HPDE6-E6E7 (cell line): Measurements from ENCODE around the gene NR2F6.

Experiments
- DNase-seq: peaks from one replicate; pipeline ENCODE4 v3.0.0; 2011; ENCODE audit warnings: missing footprints; ENCODE audit errors: extremely low spot score

The NR2F6 gene

GRCh38 chr19:17263712-17264640 is 18.3 kb upstream of the NR2F6 start:
- no peak for DNase-seq

DNA sequence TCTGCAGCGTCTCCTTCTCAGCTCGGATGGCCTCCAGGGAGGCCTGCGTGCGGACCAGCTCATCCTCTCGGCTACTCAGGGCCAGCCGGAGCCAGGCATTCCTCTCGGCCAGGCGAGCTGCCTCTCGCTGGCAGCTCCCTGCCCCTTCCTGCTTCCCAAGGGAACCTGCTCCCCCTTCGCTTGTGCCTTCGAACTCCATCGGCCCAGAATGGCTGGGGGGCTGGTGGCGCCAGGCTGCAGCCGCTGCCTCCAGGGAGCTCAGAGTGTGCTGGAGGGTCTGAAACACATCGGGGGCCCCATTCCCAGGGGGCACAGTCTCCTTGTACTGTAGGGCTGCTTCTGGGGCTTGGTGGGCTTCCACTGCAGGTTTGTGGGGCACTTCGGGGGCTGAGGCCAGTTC is 16.8 kb upstream of the NR2F6 start:
- DNase-seq: no peak

DNA sequence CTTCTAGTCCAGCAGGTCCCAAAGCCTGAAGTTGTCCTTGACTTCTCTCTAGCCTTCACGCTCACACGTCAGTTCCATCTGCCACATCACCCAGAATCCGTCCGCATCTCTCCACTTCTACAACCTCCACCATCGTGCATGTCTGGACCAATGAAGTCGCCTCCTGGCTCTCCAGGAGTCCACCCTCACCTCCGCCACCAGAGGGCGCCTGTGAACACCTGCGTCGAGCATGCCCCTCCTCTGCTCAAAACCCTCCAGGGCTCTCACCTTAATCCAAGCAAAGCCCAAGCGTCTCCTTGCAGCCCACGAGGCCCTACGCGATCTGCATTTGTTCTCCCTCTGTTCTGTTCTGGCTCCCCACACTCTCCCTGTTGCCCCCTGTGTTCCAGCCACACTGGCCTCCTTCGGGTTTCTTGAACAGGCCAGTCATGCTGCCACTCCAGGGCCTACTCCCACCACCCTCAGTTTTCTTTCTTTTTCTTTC is 15.2 kb upstream of the NR2F6 start:
- DNase-seq: peak; percentile 89

GRCh38 chr19:17259934-17260333 is 14.2 kb upstream of the NR2F6 start:
- no peak for DNase-seq

DNA sequence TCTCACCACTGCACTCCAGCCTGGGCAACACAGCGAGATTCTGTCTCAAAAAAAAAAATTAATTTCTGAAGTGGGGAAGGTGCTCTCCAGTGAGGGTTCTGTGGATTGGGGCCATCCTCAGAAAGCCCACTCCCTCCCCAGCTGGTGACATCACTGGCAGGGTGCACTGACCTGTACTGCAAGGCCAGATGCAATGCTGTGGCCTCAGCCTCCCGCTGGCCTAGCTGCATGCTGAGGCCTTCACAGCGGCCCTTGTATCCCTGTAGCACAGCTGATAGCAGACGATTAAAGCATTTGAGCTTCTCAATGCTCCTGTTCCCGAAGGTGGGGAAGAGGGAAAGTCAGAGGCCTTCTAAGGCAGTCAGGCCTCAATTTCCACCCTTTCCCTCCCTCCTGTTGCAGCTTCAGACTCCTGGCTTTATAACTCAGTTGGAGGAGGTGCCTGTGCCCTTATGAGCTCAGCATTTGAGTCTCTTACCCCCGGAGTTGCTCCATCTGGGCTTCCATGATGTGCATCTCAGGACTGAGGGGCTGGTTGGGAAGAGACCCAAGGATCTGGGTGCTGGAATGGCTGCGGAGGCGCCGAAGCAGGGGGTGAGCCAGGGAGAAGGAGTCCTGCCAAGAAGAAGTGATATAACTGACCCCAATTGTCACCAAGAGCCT is 13.5 kb upstream of the NR2F6 start:
- DNase-seq: no peak

DNA sequence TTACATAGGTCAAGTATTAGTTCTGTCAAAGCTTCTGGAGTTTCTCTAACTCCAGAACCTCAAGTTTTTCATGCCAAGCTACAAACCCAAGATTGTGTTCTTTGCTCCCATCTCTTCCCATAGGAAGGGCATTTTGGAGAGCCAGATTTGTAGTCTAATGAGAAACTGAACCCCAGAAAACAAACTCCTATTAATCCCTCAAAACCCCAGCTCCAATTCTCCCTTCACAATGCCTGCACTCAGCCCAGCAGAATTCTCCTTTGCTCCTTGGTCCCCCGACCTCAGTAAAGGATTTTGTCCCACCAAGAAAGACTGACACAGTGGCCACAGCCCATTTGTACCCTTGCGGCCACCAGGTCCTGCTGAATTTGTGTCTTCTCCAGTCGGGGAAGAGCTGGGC is 10.4 kb upstream of the NR2F6 start:
- DNase-seq: no peak

- DNase-seq: no peak
Observed at GRCh38 chr19:17255150-17255621, 9.5 kb upstream of the NR2F6 start.

DNA sequence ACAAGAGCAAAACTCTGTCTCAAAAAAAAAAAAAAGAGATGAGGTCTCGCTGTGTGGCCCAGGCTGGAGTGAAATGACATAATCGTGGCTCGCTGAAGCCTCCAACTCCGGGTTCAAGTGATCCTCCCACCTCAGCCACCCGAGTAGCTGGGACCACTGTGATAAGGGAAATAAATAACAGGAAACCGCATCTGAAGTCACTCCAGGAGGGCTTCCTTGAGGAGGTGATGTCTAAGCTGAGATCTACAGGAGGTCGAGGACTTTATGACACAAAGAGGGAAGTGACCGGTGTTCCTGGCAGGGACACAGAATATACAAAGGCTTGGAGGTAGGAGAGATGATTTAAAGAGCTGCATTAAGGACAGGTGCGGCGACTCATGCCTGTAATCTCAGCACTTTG is 8.9 kb upstream of the NR2F6 start:
- no peak for DNase-seq

- DNase-seq: no peak
Observed at GRCh38 chr19:17249887-17250548, 4.3 kb upstream of the NR2F6 start.

DNA sequence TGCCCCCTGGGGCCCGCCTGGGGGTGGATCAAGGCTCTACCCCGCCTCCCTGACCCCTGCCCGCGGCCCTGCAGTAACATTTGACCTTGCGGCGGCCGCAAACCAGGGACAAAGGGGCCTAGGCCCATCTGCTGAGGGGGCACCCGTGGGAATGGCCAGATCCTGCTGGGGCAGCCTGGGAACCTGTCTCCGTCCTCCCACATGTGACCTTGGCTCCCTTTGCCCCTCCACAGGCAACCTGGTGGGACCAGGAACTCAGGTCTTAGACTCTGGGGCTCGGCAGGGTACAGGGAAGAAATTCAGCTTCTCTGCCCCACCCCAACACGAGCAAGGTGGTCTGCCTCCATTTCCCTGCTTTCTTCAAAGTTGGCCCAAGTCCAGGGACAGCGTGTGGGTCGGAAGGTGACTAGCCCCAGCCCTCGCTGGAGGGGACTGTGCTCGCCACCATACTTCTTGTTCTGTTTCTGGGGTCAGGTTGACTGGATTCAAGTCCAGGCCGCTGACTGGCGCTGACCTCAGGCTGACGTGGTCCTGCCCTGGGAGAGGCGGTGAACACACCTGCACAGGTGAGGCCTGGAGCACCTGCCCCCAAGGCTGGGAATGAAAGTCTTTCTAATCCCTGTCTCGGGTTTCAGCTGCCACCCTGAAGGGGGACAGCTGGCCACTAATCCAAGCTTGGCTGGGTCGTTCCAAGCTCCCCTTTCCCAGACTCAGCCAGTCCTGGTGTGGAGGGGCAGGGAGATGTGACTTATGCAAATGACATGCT is 2.5 kb upstream of the NR2F6 start:
- DNase-seq: no peak

GRCh38 chr19:17246681-17247425 is 1.1 kb upstream of the NR2F6 start:
- no peak for DNase-seq

- DNase-seq: no peak
Observed at GRCh38 chr19:17244618-17245534, 843 bp downstream of the NR2F6 start.

DNA sequence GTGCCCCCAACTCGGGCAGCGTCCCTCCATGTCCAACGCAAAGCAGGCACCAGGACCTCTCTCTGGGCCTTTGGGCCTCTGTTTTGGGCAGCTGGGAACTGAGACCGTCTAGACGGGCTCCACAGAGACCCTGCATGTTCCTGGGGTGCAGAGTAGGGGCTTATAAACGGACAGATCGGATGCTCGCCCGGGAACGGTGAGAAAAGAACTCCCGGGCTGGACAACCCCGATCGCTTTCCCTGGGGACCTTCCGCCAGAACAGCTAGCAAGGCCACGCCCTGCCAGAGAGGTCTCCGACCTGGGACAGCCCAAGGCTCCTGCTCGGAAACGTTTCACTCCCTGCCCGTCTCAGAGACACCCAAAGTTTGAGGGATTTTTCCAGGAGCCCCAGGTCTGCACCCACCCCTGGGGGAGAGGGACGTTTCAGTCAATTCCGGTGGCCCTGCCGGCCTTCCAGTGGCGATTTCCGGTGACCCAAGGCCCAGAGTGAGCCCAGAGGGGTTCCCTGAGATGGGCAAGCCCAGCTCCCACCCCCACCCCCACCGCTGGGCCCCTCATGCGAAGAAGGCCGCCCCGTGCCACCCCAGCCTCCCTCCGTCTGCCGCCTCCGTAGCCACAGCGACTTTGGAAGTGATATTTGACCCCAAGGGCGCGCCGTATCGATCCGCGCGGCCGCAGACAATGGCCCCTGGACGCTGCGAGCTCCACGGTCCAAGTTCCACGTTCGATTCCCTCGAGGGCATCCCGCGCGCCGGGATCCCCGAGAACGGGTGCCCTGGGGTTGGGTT is 1.7 kb downstream of the NR2F6 start:
- DNase-seq: no peak

GRCh38 chr19:17243211-17243829 is 2.4 kb downstream of the NR2F6 start:
- no peak for DNase-seq

DNA sequence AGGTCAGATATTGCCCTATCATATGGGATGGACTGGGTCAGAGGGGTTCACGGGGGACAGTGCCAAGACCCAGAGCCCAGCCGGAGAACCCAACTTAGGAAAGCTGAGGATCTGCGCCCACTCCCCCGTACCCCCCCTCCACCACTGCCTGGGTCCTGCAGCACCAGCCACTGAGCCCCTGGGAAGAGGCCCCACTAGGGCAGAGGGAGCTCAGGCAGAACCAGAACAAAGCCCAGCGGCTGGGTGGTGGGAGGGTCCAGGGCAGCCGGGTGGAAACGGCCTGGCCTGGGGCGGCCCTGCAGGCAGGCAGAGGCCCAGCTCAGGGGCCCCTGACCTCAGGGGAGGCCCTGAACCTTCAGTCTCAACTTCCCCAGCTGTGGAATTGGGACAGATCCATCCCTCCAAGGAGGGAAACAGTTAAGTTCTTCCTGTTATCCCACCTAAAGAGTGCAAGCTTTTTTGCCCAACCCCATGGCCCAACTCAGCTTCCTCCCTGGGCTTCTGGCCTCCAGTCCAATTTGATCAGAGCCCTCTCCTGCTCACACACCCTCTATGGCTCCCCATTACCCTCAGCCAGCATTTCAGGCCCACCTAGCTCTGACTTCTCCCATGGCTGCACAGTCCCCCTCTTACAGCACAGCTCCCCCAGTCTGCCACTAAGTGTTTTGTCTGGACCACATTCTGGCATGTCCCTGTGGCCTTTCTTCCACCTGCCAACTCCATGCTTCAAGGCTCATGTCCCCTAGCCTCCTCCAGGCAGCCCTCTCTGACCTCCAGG is 3.1 kb downstream of the NR2F6 start:
- no peak for DNase-seq

DNA sequence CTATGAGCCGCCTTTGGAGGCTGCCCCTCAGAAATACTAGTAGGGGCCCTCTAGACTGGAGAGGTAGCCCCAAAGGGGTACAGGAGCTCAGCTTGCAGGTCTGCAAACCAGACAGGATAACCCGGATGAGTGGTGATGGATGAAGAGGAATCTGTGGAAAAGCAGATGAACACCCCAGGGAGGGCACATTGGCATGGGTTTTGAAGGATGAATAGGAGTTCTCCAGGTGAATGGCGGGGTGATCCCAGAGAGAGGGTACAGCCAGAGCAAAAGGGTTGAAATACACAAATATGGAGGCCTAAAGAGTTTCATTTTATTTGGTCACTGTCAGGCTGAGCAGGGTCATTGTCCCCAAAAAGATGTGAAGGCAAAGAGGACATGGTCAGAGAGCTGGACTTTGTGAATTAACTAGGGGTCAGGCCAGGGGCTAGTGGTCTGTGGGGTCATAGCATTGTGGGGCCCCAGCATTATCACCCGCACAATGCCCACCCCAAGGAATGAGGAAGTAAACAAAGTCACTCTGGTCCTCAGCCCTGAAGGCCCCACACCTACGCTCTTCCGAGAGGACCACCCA is 4.8 kb downstream of the NR2F6 start:
- DNase-seq: no peak

- DNase-seq: no peak
Observed at GRCh38 chr19:17240062-17240752, 5.5 kb downstream of the NR2F6 start.
